OCI-LY1 (cell line): ENCODE measurements around the gene NKAPD1.

ENCODE experiments used
- H2AFZ ChIP-seq: fragments of 200-600 bp; sonication (generic), shearing (Covaris generic); 2 replicates; pipeline ENCODE4 v1.6.0; 2014; ENCODE audit warnings: antibody characterized with exemption, mild to moderate bottlenecking, low read length
- H3F3A ChIP-seq: fragments of 200-600 bp; sonication (generic), shearing (Covaris generic); 2 replicates; pipeline ENCODE4 v1.6.0; 2014; ENCODE audit warnings: mild to moderate bottlenecking, antibody characterized with exemption, low read length, moderate library complexity; ENCODE audit not compliant: insufficient read depth
- H3K27ac ChIP-seq: fragments of 200-600 bp; sonication (generic); 2 replicates; pipeline ENCODE4 v1.5.1; 2014; ENCODE audit warnings: low read length, mixed run types, mild to moderate bottlenecking, low read depth; ENCODE audit not compliant: poor library complexity, severe bottlenecking
- H3K27me3 ChIP-seq: fragments of 200-600 bp; sonication (generic); 2 replicates; pipeline ENCODE4 v1.6.0; 2014; ENCODE audit warnings: antibody characterized with exemption, mild to moderate bottlenecking, low read length, moderate library complexity; ENCODE audit not compliant: insufficient read depth
- H3K36me3 ChIP-seq: fragments of 200-600 bp; sonication (generic); 2 replicates; pipeline ENCODE4 v1.6.1; 2014; ENCODE audit warnings: mild to moderate bottlenecking, antibody characterized with exemption, low read length, moderate library complexity, mixed read lengths; ENCODE audit not compliant: insufficient read depth
- H3K4me1 ChIP-seq: fragments of 200-600 bp; sonication (generic); 2 replicates; pipeline ENCODE4 v1.5.1; 2014; ENCODE audit warnings: mild to moderate bottlenecking, low read length, moderate library complexity; ENCODE audit not compliant: insufficient read depth, severe bottlenecking
- H3K4me2 ChIP-seq: fragments of 200-600 bp; sonication (generic), shearing (Covaris generic); 2 replicates; pipeline ENCODE4 v1.6.1; 2014; ENCODE audit warnings: low read length
- H3K4me3 ChIP-seq: fragments of 200-600 bp; sonication (generic); 2 replicates; pipeline ENCODE4 v1.5.1; 2014; ENCODE audit warnings: low read length, low read depth, mild to moderate bottlenecking, mixed read lengths; ENCODE audit not compliant: poor library complexity, severe bottlenecking
- H3K79me2 ChIP-seq: fragments of 200-600 bp; shearing (Covaris generic); 2 replicates; pipeline ENCODE4 v1.6.1; 2016; ENCODE audit warnings: mixed run types, low read length, mixed read lengths; ENCODE audit not compliant: insufficient read depth
- H3K9ac ChIP-seq: fragments of 200-600 bp; sonication (generic), shearing (Covaris generic); 2 replicates; pipeline ENCODE4 v1.6.1; 2014; ENCODE audit warnings: mild to moderate bottlenecking, low read length, mixed read lengths
- H3K9me2 ChIP-seq: fragments of 200-600 bp; sonication (generic), shearing (Covaris generic); 2 replicates; pipeline ENCODE4 v1.6.1; 2014; ENCODE audit warnings: low read depth, mild to moderate bottlenecking, low read length, mixed read lengths
- H3K9me3 ChIP-seq: fragments of 200-600 bp; shearing (Covaris generic); 2 replicates; pipeline ENCODE4 v1.6.1; 2014; ENCODE audit warnings: low read length, mixed read lengths
- H4K20me1 ChIP-seq: fragments of 200-600 bp; sonication (generic), shearing (Covaris generic); 2 replicates; pipeline ENCODE4 v1.6.0; 2016; ENCODE audit warnings: mild to moderate bottlenecking, low read length; ENCODE audit not compliant: insufficient read depth
- CTCF ChIP-seq: fragments of 200-600 bp; sonication (generic), shearing (Covaris generic); IDR thresholded peaks from 2 replicates; pipeline ENCODE4 v1.5.1; 2017; ENCODE audit warnings: mild to moderate bottlenecking, antibody characterized with exemption, low read length, moderate library complexity, mixed read lengths
- EZH2 ChIP-seq: fragments of 200-600 bp; sonication (generic), shearing (Covaris generic); IDR thresholded peaks from 2 replicates; pipeline ENCODE4 v1.8.0; 2017; ENCODE audit warnings: borderline replicate concordance, mixed run types, mild to moderate bottlenecking, antibody characterized with exemption, low read length, moderate library complexity, mixed read lengths

NKAPD1 gene

GRCh38 chr11:112057170-112057569 lies 16.9 kb upstream of the NKAPD1 start:
- H3K36me3 ChIP-seq = peaks cover 84% of the 10 kb centered on the region
- H3F3A ChIP-seq = no peaks in the 10 kb centered on the region
- H4K20me1 ChIP-seq = no peaks in the 10 kb centered on the region
- no peaks in the 10 kb centered on the region for H3K9me2 ChIP-seq
- H3K27ac ChIP-seq = no peak overlapping the region
- H3K9me3 ChIP-seq = no peaks in the 10 kb centered on the region
- H3K4me2 ChIP-seq = no peak overlapping the region
- H3K27me3 ChIP-seq = no peaks in the 10 kb centered on the region
- H3K9ac ChIP-seq = no peak overlapping the region
- TF ChIP-seq CTCF (no peak), EZH2 (no peak)
- H2AFZ ChIP-seq = no peak overlapping the region
- no peaks in the 10 kb centered on the region for H3K79me2 ChIP-seq
- H3K4me1 ChIP-seq = no peaks in the 10 kb centered on the region
- no peak overlapping the region for H3K4me3 ChIP-seq

- Histone ChIP-seq H4K20me1 (no peaks in the 10 kb centered on the region), H2AFZ (no peak overlapping the region), H3K79me2 (no peaks in the 10 kb centered on the region), H3F3A (no peaks in the 10 kb centered on the region), H3K4me2 (no peak overlapping the region), H3K27ac (no peak overlapping the region), H3K4me3 (no peak overlapping the region), H3K9ac (no peak overlapping the region), H3K9me3 (no peaks in the 10 kb centered on the region), H3K4me1 (no peaks in the 10 kb centered on the region), H3K27me3 (no peaks in the 10 kb centered on the region), H3K36me3 (peaks cover 84% of the 10 kb centered on the region), H3K9me2 (no peaks in the 10 kb centered on the region)
- no peak for TF ChIP-seq EZH2
- no peak for TF ChIP-seq CTCF
Measured at GRCh38 chr11:112058103-112058502, 16.0 kb upstream of the NKAPD1 start.

- H3K4me2 ChIP-seq = no peak overlapping the region
Measured at GRCh38 chr11:112062923-112063322, 11.2 kb upstream of the NKAPD1 start.

More at GRCh38 chr11:112062923-112063322, 11.2 kb upstream of the NKAPD1 start:
- H2AFZ ChIP-seq = no peak overlapping the region
- no peaks in the 10 kb centered on the region for H3K27me3 ChIP-seq
- H3K4me1 ChIP-seq = no peaks in the 10 kb centered on the region
- H4K20me1 ChIP-seq = no peaks in the 10 kb centered on the region
- H3K27ac ChIP-seq = no peak overlapping the region
- no peaks in the 10 kb centered on the region for H3F3A ChIP-seq
- no peak for TF ChIP-seq CTCF
- TF ChIP-seq EZH2 = no peak
- no peak overlapping the region for H3K4me3 ChIP-seq
- no peaks in the 10 kb centered on the region for H3K9me2 ChIP-seq
- no peaks in the 10 kb centered on the region for H3K9me3 ChIP-seq
- no peaks in the 10 kb centered on the region for H3K79me2 ChIP-seq
- H3K36me3 ChIP-seq = peaks cover 59% of the 10 kb centered on the region
- no peak overlapping the region for H3K9ac ChIP-seq
